ENCODE measurements around the gene ADGRV1. TPM values are rescaled to one million over a fixed set of nuclear protein-coding genes. Genes with fewer than 3 reads are reported as not detected.

ADGRV1 gene
- polyA plus RNA-seq, 2 donors: 0.82 to 1.6 TPM

- Histone ChIP-seq H3K4me3 (ENCODE audit: low read depth in 1 of 2, low read length in 2 of 2) (no peak overlapping the region), H3K4me1 (ENCODE audit: control insufficient read depth in 2 of 2, insufficient read depth in 2 of 2, low read length in 1 of 2) (peaks cover 0 to 3% of the 10 kb centered on the region in 2 donors), H3K9me3 (ENCODE audit: control insufficient read depth in 2 of 2, insufficient read depth in 1 of 2, low read depth in 1 of 2, low read length in 1 of 2) (no peaks in the 10 kb centered on the region), H3K27ac (ENCODE audit: low read depth in 2 of 2, low read length in 1 of 2) (no peak overlapping the region), H3K27me3 (ENCODE audit: control insufficient read depth in 1 of 2, insufficient read depth in 2 of 2, low read length in 2 of 2) (no peaks in the 10 kb centered on the region), H3K36me3 (ENCODE audit: control insufficient read depth in 2 of 2, insufficient read depth in 2 of 2, low read length in 1 of 2) (no peaks in the 10 kb centered on the region)
- 93% methylated on average over 8 of the region's 8 CpGs for WGBS, 2 donors
Measured at GRCh38 chr5:91142819-91143218, 584.2 kb downstream of the ADGRV1 start.

- 92 to 93% methylated on average over 2 of the region's 2 CpGs for WGBS, 2 donors
- H3K27me3 ChIP-seq (ENCODE audit: control insufficient read depth in 1 of 2, insufficient read depth in 2 of 2, low read length in 2 of 2): no peaks in the 10 kb centered on the region
- no peak overlapping the region for H3K27ac ChIP-seq (ENCODE audit: low read depth in 2 of 2, low read length in 1 of 2)
- H3K36me3 ChIP-seq (ENCODE audit: control insufficient read depth in 2 of 2, insufficient read depth in 2 of 2, low read length in 1 of 2): no peaks in the 10 kb centered on the region
- H3K4me1 ChIP-seq (ENCODE audit: control insufficient read depth in 2 of 2, insufficient read depth in 2 of 2, low read length in 1 of 2): peaks cover 0 to 3% of the 10 kb centered on the region in 2 donors
- H3K4me3 ChIP-seq (ENCODE audit: low read depth in 1 of 2, low read length in 2 of 2): no peak overlapping the region
- H3K9me3 ChIP-seq (ENCODE audit: control insufficient read depth in 2 of 2, insufficient read depth in 1 of 2, low read depth in 1 of 2, low read length in 1 of 2): peaks cover 2 to 6% of the 10 kb centered on the region in 2 donors
Measured at GRCh38 chr5:91143840-91144239, 585.2 kb downstream of the ADGRV1 start.

GRCh38 chr5:91144491-91145332, 586.1 kb downstream of the ADGRV1 start:
- Histone ChIP-seq H3K4me3 (ENCODE audit: low read depth in 1 of 2, low read length in 2 of 2) (no peak overlapping the region), H3K27ac (ENCODE audit: low read depth in 2 of 2, low read length in 1 of 2) (no peak overlapping the region), H3K9me3 (ENCODE audit: control insufficient read depth in 2 of 2, insufficient read depth in 1 of 2, low read depth in 1 of 2, low read length in 1 of 2) (peaks cover 2 to 6% of the 10 kb centered on the region in 2 donors), H3K36me3 (ENCODE audit: control insufficient read depth in 2 of 2, insufficient read depth in 2 of 2, low read length in 1 of 2) (no peaks in the 10 kb centered on the region), H3K4me1 (ENCODE audit: control insufficient read depth in 2 of 2, insufficient read depth in 2 of 2, low read length in 1 of 2) (peaks cover 0 to 3% of the 10 kb centered on the region in 2 donors), H3K27me3 (ENCODE audit: control insufficient read depth in 1 of 2, insufficient read depth in 2 of 2, low read length in 2 of 2) (no peaks in the 10 kb centered on the region)
- 51 to 52% methylated on average over 5 of the region's 5 CpGs for WGBS, 2 donors

GRCh38 chr5:91145333-91145620, 586.7 kb downstream of the ADGRV1 start:
- 28 to 45% methylated on average over 2 of the region's 2 CpGs for WGBS, 2 donors
- no peak overlapping the region for H3K4me3 ChIP-seq (ENCODE audit: low read depth in 1 of 2, low read length in 2 of 2)

DNA sequence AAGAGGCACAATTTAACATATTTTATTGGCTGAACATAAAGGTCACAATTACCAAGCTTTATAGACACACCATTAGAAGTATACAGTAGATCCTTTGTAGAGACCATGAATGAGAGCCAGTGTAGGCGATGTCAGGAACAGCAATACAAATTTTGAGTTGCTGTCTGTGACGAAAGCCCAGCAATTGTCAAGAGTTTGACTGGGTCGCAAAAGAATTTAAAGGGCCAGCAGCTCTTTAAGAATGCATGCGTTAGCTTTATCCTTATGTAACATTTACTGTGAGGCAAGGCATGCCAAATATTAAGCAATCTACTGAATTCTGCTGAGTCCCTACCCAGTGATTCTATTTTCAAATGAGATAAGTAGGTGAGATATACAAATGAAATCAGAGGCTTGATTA, 587.6 kb downstream of the ADGRV1 start:
- H3K27ac ChIP-seq (ENCODE audit: low read depth in 2 of 2, low read length in 1 of 2): no peak overlapping the region
- peaks cover 2 to 3% of the 10 kb centered on the region in 2 donors for H3K4me1 ChIP-seq (ENCODE audit: control insufficient read depth in 2 of 2, insufficient read depth in 2 of 2, low read length in 1 of 2)
- no peak overlapping the region for H3K4me3 ChIP-seq (ENCODE audit: low read depth in 1 of 2, low read length in 2 of 2)
- 64 to 66% methylated on average over 4 of the region's 4 CpGs for WGBS, 2 donors
- no peaks in the 10 kb centered on the region for H3K27me3 ChIP-seq (ENCODE audit: control insufficient read depth in 1 of 2, insufficient read depth in 2 of 2, low read length in 2 of 2)
- H3K36me3 ChIP-seq (ENCODE audit: control insufficient read depth in 2 of 2, insufficient read depth in 2 of 2, low read length in 1 of 2): no peaks in the 10 kb centered on the region
- peaks cover 2 to 6% of the 10 kb centered on the region in 2 donors for H3K9me3 ChIP-seq (ENCODE audit: control insufficient read depth in 2 of 2, insufficient read depth in 1 of 2, low read depth in 1 of 2, low read length in 1 of 2)

More at GRCh38 chr5:91145333-91145620, 586.7 kb downstream of the ADGRV1 start:
- Histone ChIP-seq H3K9me3 (ENCODE audit: control insufficient read depth in 2 of 2, insufficient read depth in 1 of 2, low read depth in 1 of 2, low read length in 1 of 2) (peaks cover 2 to 6% of the 10 kb centered on the region in 2 donors), H3K4me1 (ENCODE audit: control insufficient read depth in 2 of 2, insufficient read depth in 2 of 2, low read length in 1 of 2) (peaks cover 2 to 3% of the 10 kb centered on the region in 2 donors), H3K27me3 (ENCODE audit: control insufficient read depth in 1 of 2, insufficient read depth in 2 of 2, low read length in 2 of 2) (no peaks in the 10 kb centered on the region), H3K36me3 (ENCODE audit: control insufficient read depth in 2 of 2, insufficient read depth in 2 of 2, low read length in 1 of 2) (no peaks in the 10 kb centered on the region), H3K27ac (ENCODE audit: low read depth in 2 of 2, low read length in 1 of 2) (no peak overlapping the region)

- H3K4me3 ChIP-seq (ENCODE audit: low read depth in 1 of 2, low read length in 2 of 2): no peak overlapping the region
- no peaks in the 10 kb centered on the region for H3K36me3 ChIP-seq (ENCODE audit: control insufficient read depth in 2 of 2, insufficient read depth in 2 of 2, low read length in 1 of 2)
- H3K27me3 ChIP-seq (ENCODE audit: control insufficient read depth in 1 of 2, insufficient read depth in 2 of 2, low read length in 2 of 2): no peaks in the 10 kb centered on the region
- peaks cover 2 to 3% of the 10 kb centered on the region in 2 donors for H3K4me1 ChIP-seq (ENCODE audit: control insufficient read depth in 2 of 2, insufficient read depth in 2 of 2, low read length in 1 of 2)
- peaks cover 2 to 6% of the 10 kb centered on the region in 2 donors for H3K9me3 ChIP-seq (ENCODE audit: control insufficient read depth in 2 of 2, insufficient read depth in 1 of 2, low read depth in 1 of 2, low read length in 1 of 2)
- 88 to 92% methylated on average over 4 of the region's 4 CpGs for WGBS, 2 donors
- no peak overlapping the region for H3K27ac ChIP-seq (ENCODE audit: low read depth in 2 of 2, low read length in 1 of 2)
Measured at GRCh38 chr5:91146905-91147600, 588.5 kb downstream of the ADGRV1 start.

DNA sequence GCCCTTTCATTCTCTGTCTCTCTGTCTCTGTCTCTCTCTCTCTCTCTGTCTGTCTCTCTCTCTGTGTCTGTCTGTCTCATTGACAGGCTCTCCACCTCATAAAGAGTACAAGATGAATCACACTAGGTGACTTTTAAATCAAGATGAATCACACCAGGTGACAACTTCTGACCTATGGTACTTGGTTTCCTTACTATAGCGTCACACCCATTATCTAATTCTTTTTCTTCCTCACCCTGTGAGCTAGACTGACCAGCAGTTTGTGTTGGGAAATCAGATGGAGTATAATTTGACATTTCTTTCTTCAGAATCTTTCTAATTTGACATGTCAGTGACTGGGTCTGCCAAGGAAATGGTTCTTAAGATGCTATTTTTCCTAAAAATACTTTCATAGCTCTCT, 591.6 kb downstream of the ADGRV1 start:
- Histone ChIP-seq H3K36me3 (ENCODE audit: control insufficient read depth in 2 of 2, insufficient read depth in 2 of 2, low read length in 1 of 2) (no peaks in the 10 kb centered on the region), H3K27ac (ENCODE audit: low read depth in 2 of 2, low read length in 1 of 2) (peak overlapping the region; percentile 52 to 70), H3K27me3 (ENCODE audit: control insufficient read depth in 1 of 2, insufficient read depth in 2 of 2, low read length in 2 of 2) (no peaks in the 10 kb centered on the region), H3K4me1 (ENCODE audit: control insufficient read depth in 2 of 2, insufficient read depth in 2 of 2, low read length in 1 of 2) (peaks cover 0 to 2% of the 10 kb centered on the region in 2 donors), H3K4me3 (ENCODE audit: low read depth in 1 of 2, low read length in 2 of 2) (no peak overlapping the region), H3K9me3 (ENCODE audit: control insufficient read depth in 2 of 2, insufficient read depth in 1 of 2, low read depth in 1 of 2, low read length in 1 of 2) (peaks cover 2 to 6% of the 10 kb centered on the region in 2 donors)
- WGBS, 2 donors: 59 to 64% methylated on average over 1 of the region's 1 CpG

- Histone ChIP-seq H3K27me3 (ENCODE audit: control insufficient read depth in 1 of 2, insufficient read depth in 2 of 2, low read length in 2 of 2) (no peaks in the 10 kb centered on the region), H3K4me1 (ENCODE audit: control insufficient read depth in 2 of 2, insufficient read depth in 2 of 2, low read length in 1 of 2) (peaks cover 0 to 2% of the 10 kb centered on the region in 2 donors), H3K9me3 (ENCODE audit: control insufficient read depth in 2 of 2, insufficient read depth in 1 of 2, low read depth in 1 of 2, low read length in 1 of 2) (peaks cover 2 to 6% of the 10 kb centered on the region in 2 donors), H3K36me3 (ENCODE audit: control insufficient read depth in 2 of 2, insufficient read depth in 2 of 2, low read length in 1 of 2) (no peaks in the 10 kb centered on the region), H3K4me3 (ENCODE audit: low read depth in 1 of 2, low read length in 2 of 2) (no peak overlapping the region), H3K27ac (ENCODE audit: low read depth in 2 of 2, low read length in 1 of 2) (no peak overlapping the region)
Measured at GRCh38 chr5:91150636-91151035, 592.0 kb downstream of the ADGRV1 start.

DNA sequence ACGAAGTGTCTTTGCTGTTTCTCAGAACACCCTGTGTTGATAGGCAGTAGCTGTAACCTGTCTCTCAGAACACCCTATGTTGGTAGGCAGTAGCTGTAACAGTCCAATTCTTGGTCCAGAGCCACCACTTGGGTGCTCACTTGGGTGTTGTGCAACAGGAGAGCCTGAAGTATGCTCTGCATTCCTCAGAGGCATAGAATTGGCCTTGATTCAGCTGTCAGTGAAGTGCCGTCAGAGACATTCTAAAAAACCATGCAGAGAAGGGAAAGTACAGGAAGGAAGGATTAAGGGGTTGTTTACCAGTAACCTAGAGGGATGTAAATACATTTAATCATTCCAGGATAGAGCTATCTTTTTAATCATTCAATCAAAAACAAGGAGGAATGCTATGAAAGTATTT, 593.4 kb downstream of the ADGRV1 start:
- peak overlapping the region in 1 of 2 donors; percentile 22 for H3K27ac ChIP-seq (ENCODE audit: low read depth in 2 of 2, low read length in 1 of 2)

More for the DNA sequence above, 593.4 kb downstream of the ADGRV1 start:
- peaks cover 0 to 2% of the 10 kb centered on the region in 2 donors for H3K4me1 ChIP-seq (ENCODE audit: control insufficient read depth in 2 of 2, insufficient read depth in 2 of 2, low read length in 1 of 2)
- 41 to 56% methylated on average over 2 of the region's 2 CpGs for WGBS, 2 donors
- no peaks in the 10 kb centered on the region for H3K27me3 ChIP-seq (ENCODE audit: control insufficient read depth in 1 of 2, insufficient read depth in 2 of 2, low read length in 2 of 2)
- no peaks in the 10 kb centered on the region for H3K36me3 ChIP-seq (ENCODE audit: control insufficient read depth in 2 of 2, insufficient read depth in 2 of 2, low read length in 1 of 2)
- H3K4me3 ChIP-seq (ENCODE audit: low read depth in 1 of 2, low read length in 2 of 2): no peak overlapping the region
- peaks cover 2 to 6% of the 10 kb centered on the region in 2 donors for H3K9me3 ChIP-seq (ENCODE audit: control insufficient read depth in 2 of 2, insufficient read depth in 1 of 2, low read depth in 1 of 2, low read length in 1 of 2)

Measured in esophagus (tissue), 2 donors.